Kidney tubule cell (primary cell): Measurements from ENCODE around the gene UBA3.
A peak's percentile ranks its signal among the peaks of the same experiment; 100 is the strongest.

ENCODE experiments used
- DNase-seq: peaks from one replicate; pipeline ENCODE4 v3.0.0-alpha.2; 2018; ENCODE audit warnings: low spot score

UBA3 gene

DNA sequence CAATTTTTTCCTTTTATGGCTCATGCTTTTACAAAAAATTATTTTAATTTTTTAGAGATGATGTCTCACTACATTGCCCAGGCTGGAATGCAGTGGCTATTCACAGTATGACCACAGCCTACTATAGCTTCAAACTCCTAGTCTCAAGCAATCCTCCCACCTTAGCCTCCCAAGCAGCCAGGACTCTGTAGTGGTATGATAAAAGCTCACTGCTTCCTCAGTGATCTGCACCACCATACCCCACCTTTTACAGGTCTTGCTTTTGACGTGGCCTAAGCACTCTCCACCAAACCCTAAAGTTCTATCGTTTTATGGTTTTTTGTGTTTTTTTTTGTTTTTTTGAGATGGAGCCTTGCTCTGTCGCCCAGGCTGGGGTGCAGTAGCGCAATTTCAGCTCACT lies 14.0 kb downstream of the UBA3 start:
- no peak for DNase-seq

DNA sequence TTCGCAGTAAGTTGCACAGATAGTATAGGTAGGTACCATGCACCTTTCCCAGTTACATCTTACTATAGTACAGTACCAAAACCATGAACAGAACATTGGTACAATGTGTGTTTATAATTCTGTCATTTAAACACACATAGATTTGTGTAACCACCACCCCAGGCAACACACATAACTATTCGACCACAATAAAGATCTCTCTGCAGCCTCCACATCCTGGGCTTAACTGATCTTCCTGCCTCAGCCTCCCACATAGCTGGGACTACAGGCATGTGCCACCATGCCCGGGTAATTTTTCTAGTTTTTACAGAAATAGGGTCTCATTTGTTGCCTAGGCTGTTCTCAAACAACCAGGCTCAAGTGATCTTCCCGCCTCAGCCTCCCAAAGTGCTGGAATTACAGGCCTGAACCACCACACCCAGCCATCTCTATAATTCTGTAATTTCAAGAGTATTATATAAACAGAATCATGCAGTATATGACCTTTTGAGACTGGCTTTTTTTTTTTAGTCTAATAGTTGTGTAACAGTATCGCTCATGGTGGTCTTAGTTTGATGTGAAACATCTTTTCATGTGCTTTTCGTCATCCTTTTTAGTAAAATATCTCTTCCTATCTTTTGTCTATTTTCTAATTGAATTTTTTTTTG lies 14.7 kb downstream of the UBA3 start:
- DNase-seq: no peak

DNA sequence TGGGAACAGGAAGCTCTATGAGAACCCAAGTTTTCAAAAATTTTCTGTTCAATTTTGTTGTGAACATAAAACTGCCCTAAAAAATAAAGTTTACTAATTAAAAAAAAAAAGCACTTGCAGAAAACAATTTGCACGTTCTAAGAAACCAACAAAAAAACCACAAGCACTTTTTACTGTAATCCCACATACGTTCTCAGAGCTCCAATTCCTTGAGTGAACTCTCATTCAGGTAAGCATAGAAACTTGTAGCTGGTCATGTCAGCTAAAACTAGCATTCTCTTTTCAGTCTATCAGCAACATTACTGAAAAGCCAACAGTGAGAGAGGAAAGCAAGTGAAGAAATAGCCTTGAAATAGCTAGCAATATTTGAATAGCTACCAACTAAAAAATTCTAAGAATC lies 16.5 kb downstream of the UBA3 start:
- DNase-seq: no peak

DNA sequence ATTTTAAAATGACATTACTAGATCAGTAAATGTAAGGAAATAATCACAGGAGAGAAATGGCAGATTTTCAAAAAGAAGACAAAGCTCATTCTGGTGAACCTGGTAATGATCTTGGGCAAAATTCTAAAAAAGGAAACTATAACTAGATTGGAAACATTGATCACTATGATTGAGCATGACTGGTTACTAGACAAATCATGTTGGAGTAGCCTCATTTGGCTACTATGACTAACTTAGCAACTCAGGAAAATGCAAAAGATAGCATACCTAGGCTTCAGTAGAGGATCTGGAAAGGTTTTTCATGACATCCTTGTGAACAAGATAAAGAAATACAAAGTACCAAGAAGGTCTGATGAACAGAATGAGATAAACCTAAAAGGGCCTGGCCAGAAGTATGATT lies 20.5 kb downstream of the UBA3 start:
- no peak for DNase-seq

- no peak for DNase-seq
Observed at GRCh38 chr3:69058947-69059224, 21.3 kb downstream of the UBA3 start.

DNA sequence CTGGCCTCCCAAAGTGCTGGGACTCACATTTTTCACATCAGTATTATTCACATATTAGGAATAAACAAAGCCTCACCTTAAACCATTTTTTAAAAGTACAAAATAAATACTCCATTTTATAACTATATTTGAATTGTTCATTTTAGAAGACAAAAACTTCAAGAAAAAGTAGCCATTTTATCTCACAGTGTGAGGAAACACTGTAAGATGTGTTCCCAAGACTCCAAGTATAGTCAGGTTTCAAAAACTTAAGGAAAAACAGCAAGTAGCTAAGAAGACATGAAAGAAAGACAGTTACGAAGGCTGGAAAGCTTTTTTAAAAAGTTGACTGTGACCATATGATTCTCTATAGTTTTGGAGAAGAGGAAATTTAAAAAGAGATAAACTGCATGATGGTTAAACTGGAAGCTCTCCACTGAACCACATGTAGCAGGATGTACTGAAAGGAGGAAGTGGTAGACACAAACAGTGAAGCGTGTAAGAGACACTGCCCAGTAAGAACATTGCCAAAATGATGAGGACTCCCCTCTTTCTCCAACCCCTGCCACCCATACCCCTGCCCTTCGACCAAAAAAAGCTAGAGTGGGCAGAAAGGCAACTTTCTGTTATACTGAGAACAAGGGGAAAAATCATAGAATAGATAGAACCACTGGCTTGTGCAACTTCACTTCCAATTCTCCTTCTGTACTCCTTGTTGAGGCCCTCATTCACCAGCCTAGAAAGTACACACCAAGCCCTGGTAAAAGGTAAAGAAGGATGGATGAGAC lies 21.8 kb downstream of the UBA3 start:
- DNase-seq: no peak

DNA sequence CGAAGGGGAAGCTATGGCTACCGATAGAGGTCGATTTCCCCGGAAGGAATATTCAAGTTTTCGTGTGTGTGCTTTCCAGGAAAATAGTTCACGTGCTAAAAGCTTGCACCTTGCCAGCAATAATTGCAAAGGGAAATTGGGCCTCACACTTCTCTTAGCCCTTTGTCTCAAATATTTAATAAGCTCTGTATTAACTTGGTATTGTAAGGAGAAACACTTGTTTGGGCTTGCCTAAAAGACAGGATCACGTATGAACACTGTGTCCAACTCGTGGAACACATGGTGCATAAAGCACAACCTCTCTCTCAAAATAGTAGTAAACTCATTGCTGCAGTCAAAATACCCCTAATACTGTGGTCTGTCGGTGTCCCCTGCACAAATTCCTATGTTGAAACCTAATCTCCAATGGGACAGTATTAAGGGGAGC lies 27.7 kb downstream of the UBA3 start:
- DNase-seq: no peak

- DNase-seq: peak; percentile 99
Observed at GRCh38 chr3:69051756-69052471, 28.3 kb downstream of the UBA3 start, which contains the start of gene TMF1. TMF1 (minus strand) TSS chr3:69052333; CDS start chr3:69052086, 247 bp downstream.

GRCh38 chr3:69048990-69049389 lies 31.2 kb downstream of the UBA3 start:
- no peak for DNase-seq

DNA sequence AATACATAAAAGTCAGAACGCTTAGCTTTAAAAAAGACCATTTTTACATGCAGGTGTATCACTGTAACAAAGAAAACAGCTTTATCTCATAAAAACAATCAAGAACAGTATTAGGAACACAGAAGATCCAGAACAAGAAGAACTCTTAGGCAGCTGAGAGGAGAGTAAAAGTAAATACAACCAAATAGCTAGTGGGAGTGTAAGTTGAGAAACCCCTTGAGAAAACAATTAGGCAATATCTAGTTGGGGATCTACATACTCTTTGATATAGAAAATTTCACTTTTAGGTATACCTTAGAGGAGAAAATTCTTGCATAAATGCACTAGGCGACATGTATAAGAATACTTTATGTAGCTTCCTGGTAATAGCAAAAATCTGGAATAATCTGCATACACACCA lies 35.6 kb downstream of the UBA3 start:
- no peak for DNase-seq

- DNase-seq: peak; percentile 48
Observed at GRCh38 chr3:69033470-69033869, 46.7 kb downstream of the UBA3 start.

DNA sequence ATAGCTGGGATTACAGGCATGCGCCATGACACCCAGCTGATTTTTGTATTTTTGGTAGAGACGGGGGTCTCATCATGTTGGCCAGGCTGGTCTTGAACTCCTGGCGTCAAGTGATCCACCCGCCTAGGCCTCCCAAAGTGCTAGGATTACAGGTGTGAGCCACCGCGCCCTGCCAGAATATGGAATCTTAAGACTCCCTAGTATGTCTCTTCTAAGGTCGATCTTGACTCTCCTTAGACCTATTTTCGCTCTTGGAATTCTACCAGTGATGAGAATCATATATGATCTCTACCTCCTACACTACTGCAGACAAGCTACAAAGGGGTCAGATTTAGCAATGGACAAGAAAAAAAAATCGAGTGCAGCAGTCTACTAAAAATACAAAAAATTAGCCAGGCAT lies 47.4 kb downstream of the UBA3 start:
- no peak for DNase-seq

DNA sequence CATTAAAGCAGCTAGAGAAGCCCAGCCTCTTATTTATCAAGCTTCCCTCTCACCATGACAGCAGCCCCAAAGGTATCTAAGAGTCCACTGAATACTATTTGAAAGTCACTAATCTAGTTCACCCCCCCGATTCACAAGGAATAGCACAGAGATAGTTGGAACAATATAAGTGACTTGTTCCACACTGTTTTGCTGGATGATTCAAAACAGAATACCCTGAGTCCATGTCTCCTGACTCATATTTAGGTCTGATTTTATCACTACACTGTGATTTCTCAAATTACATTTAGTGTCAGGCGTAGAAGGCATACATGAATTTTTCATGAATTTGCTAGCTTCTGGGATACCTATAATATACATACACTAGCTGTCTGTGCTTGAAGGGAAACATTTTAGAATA lies 48.0 kb downstream of the UBA3 start:
- DNase-seq: no peak

DNA sequence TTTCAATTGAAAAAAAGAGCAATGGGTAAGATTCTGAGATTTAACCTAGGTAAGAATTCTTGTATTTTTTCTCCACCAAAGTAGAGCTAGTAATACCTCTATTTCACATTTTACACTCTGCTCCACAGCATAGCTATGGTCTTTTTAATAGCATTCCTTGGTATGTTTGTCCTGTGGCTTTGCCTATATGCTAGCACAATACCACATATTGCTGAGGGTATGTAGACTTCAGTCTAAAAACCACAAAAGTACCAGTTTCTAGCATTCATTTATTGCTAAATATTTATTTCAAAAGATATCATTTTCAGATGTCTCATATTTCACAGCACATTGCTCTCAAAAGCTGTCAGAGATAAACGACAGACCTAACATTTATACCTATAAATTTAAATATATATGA lies 48.5 kb downstream of the UBA3 start:
- DNase-seq: no peak

- no peak for DNase-seq
Observed at GRCh38 chr3:69020857-69021256, 59.3 kb downstream of the UBA3 start.

GRCh38 chr3:69020424-69020823 lies 59.7 kb downstream of the UBA3 start:
- no peak for DNase-seq

GRCh38 chr3:69016901-69017300 lies 63.3 kb downstream of the UBA3 start:
- DNase-seq: peak; percentile 68

DNA sequence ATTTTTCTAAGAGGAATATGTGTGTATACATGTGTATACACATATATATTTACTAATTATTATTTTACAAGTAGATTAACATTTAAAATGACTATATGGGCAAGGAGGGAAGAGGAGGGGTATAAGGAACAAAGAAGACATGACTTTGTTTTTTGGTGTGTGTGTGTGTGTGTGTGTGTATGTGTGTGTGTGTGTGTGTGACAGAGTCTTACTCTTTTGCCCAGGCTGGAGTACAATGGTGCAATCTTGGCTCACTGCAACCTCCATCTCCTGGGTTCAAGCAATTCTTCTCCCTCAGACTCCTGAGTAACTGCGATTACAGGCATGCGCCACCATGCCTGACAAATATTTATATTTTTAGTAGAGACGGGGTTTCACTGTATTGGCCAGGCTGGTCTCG lies 64.1 kb downstream of the UBA3 start:
- no peak for DNase-seq

DNA sequence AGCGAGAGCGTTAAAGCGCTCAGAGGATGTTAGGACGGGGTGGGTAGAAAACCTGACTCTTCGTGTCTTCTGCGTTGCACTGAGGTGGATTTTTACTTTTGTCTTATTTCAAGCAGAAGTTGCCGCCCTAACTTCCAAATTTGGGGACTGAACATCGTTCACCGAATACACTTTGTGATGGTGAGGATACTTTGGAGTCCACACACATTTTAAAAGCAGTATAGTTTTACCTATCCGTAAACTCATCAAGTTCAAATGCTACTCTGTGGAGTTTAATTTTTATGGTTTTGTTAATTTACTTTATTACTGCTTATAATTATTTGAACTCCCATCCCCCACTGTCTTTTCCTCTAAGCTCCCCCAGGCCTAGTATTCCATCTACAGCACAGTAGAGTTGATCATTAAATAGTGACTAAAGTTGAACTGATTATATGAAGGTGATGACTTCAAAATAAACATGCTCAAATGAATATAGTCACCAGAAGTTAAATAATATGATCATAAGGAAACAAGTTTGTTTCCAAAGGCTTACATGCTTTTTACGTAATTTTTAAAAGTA lies 66.1 kb downstream of the UBA3 start:
- peak; percentile 60 for DNase-seq

DNA sequence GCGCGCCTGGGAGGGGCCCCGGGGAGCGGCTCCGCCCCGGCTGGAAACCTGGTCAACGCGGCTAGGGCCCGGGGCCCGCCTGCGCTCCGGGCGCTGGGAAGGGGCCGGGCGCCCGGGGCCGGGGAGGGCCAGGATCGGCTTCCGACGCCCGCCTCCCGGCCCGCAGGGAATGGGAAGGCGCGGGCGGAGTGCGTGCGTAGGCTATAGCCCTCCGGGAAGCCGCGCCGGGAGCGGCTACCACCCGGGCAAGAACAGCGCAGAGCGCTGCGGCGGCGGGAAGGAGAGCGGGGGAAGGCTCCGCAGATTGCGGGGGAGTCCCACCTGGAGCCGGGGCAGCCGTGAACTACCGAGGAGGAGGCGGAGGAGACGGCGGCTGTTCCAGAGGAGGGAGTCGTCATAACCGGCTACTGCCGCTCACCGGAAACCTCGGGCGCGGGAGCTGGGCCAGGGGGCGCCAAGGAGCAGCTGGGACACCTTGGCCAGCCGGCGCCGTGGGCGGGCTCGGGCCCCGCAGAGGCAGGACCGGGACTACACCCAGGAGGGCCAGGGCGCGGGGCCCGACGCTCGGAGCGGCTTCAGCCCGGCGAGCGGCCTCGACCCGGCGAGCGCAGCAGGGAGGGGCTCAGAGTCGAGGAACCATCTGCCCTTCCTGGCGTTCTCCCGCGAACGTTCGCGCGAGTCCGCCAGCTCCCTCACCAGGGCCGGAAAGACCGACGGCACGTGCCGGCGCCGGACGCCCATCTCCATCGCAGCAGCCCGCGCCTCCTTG lies 66.7 kb downstream of the UBA3 start, which contains the start of gene EOGT:
Gene EOGT, minus strand, starts transcription at position 432 of the 769 bp plus-strand sequence. CDS start 3,838 bp downstream, outside the sequence.
- peak; percentile 91 for DNase-seq

GRCh38 chr3:69012800-69013252 lies 67.3 kb downstream of the UBA3 start:
- peak; percentile 60 for DNase-seq
